A549 treated with DMSO at 1 μM for 4 hours (cell line): Measurements from ENCODE around the gene FLRT2. TPM values are rescaled to one million over a fixed set of nuclear protein-coding genes. Genes with fewer than 3 reads are reported as not detected.

Experiments used
- total RNA-seq: library from RNA; stranded (reverse); fragments of 200-300 nt; extraction: Qiagen RNA extraction; gene quantifications from 5 replicates; pipeline ENCODE4 v1.2.3, GENCODE V29; 2022; ENCODE audit warnings: low read depth

Gene FLRT2, protein sequence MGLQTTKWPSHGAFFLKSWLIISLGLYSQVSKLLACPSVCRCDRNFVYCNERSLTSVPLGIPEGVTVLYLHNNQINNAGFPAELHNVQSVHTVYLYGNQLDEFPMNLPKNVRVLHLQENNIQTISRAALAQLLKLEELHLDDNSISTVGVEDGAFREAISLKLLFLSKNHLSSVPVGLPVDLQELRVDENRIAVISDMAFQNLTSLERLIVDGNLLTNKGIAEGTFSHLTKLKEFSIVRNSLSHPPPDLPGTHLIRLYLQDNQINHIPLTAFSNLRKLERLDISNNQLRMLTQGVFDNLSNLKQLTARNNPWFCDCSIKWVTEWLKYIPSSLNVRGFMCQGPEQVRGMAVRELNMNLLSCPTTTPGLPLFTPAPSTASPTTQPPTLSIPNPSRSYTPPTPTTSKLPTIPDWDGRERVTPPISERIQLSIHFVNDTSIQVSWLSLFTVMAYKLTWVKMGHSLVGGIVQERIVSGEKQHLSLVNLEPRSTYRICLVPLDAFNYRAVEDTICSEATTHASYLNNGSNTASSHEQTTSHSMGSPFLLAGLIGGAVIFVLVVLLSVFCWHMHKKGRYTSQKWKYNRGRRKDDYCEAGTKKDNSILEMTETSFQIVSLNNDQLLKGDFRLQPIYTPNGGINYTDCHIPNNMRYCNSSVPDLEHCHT
- 3.0 to 5.1 TPM (median 4.7 TPM) in 5 replicates for total RNA-seq

DNA sequence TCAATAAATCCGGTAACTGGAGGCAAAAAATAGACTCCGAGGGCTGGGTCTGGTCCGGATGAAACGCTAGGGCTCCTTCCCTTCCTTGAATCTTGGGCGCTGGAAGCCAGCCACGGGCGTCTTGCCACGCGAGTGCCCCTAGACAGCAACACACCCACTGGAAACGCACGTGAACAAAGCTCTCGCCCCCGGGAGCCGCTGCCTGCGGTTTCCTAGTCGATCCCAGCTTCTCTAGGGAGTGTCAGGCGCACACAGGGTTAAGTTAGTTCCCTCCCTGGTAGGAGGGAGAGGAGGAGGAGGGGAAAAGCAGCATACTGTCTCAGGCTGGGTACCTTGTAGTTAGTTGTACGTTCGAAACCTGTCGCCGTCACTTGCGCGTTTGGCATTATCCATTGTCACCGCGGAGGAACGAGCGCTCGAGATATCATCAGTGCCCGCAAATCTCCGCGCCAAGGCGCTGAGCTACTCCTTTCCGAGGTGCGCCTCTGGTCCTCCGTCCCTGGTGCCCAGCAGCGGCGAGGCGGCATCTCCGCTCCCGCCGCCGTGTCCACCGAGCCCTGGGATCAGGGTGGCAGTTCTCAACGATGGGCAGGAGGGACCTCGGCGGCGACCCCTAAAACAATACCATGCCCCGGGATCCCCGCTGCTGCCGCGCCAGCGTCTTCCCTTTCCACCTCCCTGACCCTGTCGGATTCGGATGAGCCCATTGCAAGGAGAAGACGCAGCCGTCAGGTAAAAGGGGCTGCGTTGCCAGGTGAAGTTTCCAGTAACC lies at the start of gene FLRT2:
Gene FLRT2 (plus strand): TSS at position 342 of the 772 bp plus-strand sequence. CDS start 91,371 bp downstream, outside the sequence.

